ENCODE measurements around the gene MX2.

MX2 gene

GRCh38 chr21:41326414-41327080 lies 35.3 kb upstream of the MX2 start:
- no peak for TF ChIP-seq CTCF (conservative IDR thresholded peaks at IDR 0.05; ENCODE audit: low read length)
- no peak for DNase-seq (ENCODE audit: low read depth)
- no peak overlapping the region for H3K4me3 ChIP-seq (ENCODE audit: low read length)

GRCh38 chr21:41327753-41328152 lies 34.1 kb upstream of the MX2 start:
- TF ChIP-seq CTCF (conservative IDR thresholded peaks at IDR 0.05; ENCODE audit: low read length) = no peak
- no peak overlapping the region for H3K4me3 ChIP-seq (ENCODE audit: low read length)
- DNase-seq (ENCODE audit: low read depth) = no peak

GRCh38 chr21:41328660-41329607 lies 32.9 kb upstream of the MX2 start:
- H3K4me3 ChIP-seq (ENCODE audit: low read length) = no peak overlapping the region
- no peak for DNase-seq (ENCODE audit: low read depth)
- TF ChIP-seq CTCF (conservative IDR thresholded peaks at IDR 0.05; ENCODE audit: low read length) = no peak

- H3K4me3 ChIP-seq (ENCODE audit: low read length) = no peak overlapping the region
- DNase-seq (ENCODE audit: low read depth) = no peak
- TF ChIP-seq CTCF (conservative IDR thresholded peaks at IDR 0.05; ENCODE audit: low read length) = no peak
These were observed 28.1 kb upstream of the MX2 start for GRCh38 chr21:41333752-41334151.

GRCh38 chr21:41337515-41337914 lies 24.3 kb upstream of the MX2 start:
- H3K4me3 ChIP-seq (ENCODE audit: low read length) = no peak overlapping the region
- TF ChIP-seq CTCF (conservative IDR thresholded peaks at IDR 0.05; ENCODE audit: low read length) = no peak
- no peak for DNase-seq (ENCODE audit: low read depth)

GRCh38 chr21:41338455-41338854 lies 23.4 kb upstream of the MX2 start:
- no peak overlapping the region for H3K4me3 ChIP-seq (ENCODE audit: low read length)
- no peak for DNase-seq (ENCODE audit: low read depth)
- TF ChIP-seq CTCF (conservative IDR thresholded peaks at IDR 0.05; ENCODE audit: low read length) = no peak

- DNase-seq (ENCODE audit: low read depth) = no peak
- no peak overlapping the region for H3K4me3 ChIP-seq (ENCODE audit: low read length)
- TF ChIP-seq CTCF (conservative IDR thresholded peaks at IDR 0.05; ENCODE audit: low read length) = no peak
These were observed 19.8 kb upstream of the MX2 start for GRCh38 chr21:41342035-41342434.
